Activated effector memory CD4-positive, alpha-beta T cell treated with anti-CD3 and anti-CD28 coated beads, Interleukin-2, amount 50 U/mL, for 16 hours (primary cell): ENCODE data around the gene S100A1.
"Not testable (repeated sequence)": the region's sequence is repeated elsewhere in the genome, so short reads cannot be mapped to it uniquely, and the experiment has no call there.

Experiments
- DNase-seq: peaks from one replicate; pipeline ENCODE4 v3.0.0-alpha.2; 2020

S100A1 gene

GRCh38 chr1:153627715-153628626 lies at the start of gene S100A1:
S100A1 (plus strand) TSS chr1:153628434; CDS start chr1:153630522, 2,088 bp downstream.
- peak; percentile 52 for DNase-seq

- no peak for DNase-seq
Observed at GRCh38 chr1:153578490-153578889, 49.7 kb upstream of the S100A1 start.

GRCh38 chr1:153578936-153579335 lies 49.3 kb upstream of the S100A1 start:
- no peak for DNase-seq

GRCh38 chr1:153582836-153583235 lies 45.4 kb upstream of the S100A1 start:
- DNase-seq = not testable (repeated sequence)

- DNase-seq = not testable (repeated sequence)
Observed at GRCh38 chr1:153583514-153583913, 44.7 kb upstream of the S100A1 start.

- no peak for DNase-seq
Observed at GRCh38 chr1:153583976-153584375, 44.3 kb upstream of the S100A1 start.

GRCh38 chr1:153585006-153585405 lies 43.2 kb upstream of the S100A1 start:
- no peak for DNase-seq

GRCh38 chr1:153586347-153586746 lies 41.9 kb upstream of the S100A1 start:
- no peak for DNase-seq

- no peak for DNase-seq
Observed at GRCh38 chr1:153587314-153587713, 40.9 kb upstream of the S100A1 start.

- not testable (repeated sequence) for DNase-seq
Observed at GRCh38 chr1:153588033-153588432, 40.2 kb upstream of the S100A1 start.

- no peak for DNase-seq
Observed at GRCh38 chr1:153588482-153588881, 39.8 kb upstream of the S100A1 start.

GRCh38 chr1:153592748-153593147 lies 35.5 kb upstream of the S100A1 start:
- no peak for DNase-seq

- no peak for DNase-seq
Observed at GRCh38 chr1:153597206-153597605, 31.0 kb upstream of the S100A1 start.

- DNase-seq = no peak
Observed at GRCh38 chr1:153598309-153599172, 29.7 kb upstream of the S100A1 start.

GRCh38 chr1:153599847-153600246 lies 28.4 kb upstream of the S100A1 start:
- no peak for DNase-seq

GRCh38 chr1:153602749-153603148 lies 25.5 kb upstream of the S100A1 start:
- no peak for DNase-seq

- DNase-seq = no peak
Observed at GRCh38 chr1:153606194-153606593, 22.0 kb upstream of the S100A1 start.

GRCh38 chr1:153607381-153607780 lies 20.9 kb upstream of the S100A1 start:
- no peak for DNase-seq

GRCh38 chr1:153608089-153608682 lies 20.0 kb upstream of the S100A1 start:
- no peak for DNase-seq

- no peak for DNase-seq
Observed at GRCh38 chr1:153608742-153609584, 19.3 kb upstream of the S100A1 start.

- DNase-seq = no peak
Observed at GRCh38 chr1:153609585-153609907, 18.7 kb upstream of the S100A1 start.

- no peak for DNase-seq
Observed at GRCh38 chr1:153610334-153610733, 17.9 kb upstream of the S100A1 start.
